Endothelial cell of umbilical vein (primary cell): ENCODE results near the gene SETBP1.

Experiments
- EZH2 ChIP-seq: IDR thresholded peaks from 2 replicates; pipeline ENCODE4 v1.6.1; 2012; ENCODE audit warnings: borderline replicate concordance, low read depth, mild to moderate bottlenecking, moderate library complexity, low read length, inconsistent platforms; ENCODE audit not compliant: severe bottlenecking
- JUN ChIP-seq: IDR thresholded peaks from 2 replicates; pipeline ENCODE4 v1.6.1; 2011; ENCODE audit warnings: borderline replicate concordance, low read depth; ENCODE audit not compliant: insufficient read length, insufficient read depth
- POLR2A ChIP-seq: IDR thresholded peaks from 2 replicates; pipeline ENCODE4 v1.6.1; 2012; ENCODE audit warnings: low read depth, mild to moderate bottlenecking, control low read depth, low read length
- POLR2AphosphoS5 ChIP-seq: IDR thresholded peaks from 2 replicates; pipeline ENCODE4 v1.6.1; 2012; ENCODE audit warnings: low read depth, mild to moderate bottlenecking, control low read depth, low read length, moderate library complexity; ENCODE audit not compliant: insufficient read depth
- TF ChIP-seq, protein P1 (sequence below), 2 donors: IDR thresholded peaks; 1 replicate in 1 of 2; 2 replicates in 1 of 2; pipeline ENCODE4 v1.5.1; 2011; ENCODE audit warnings: low read length in 2 of 2, mild to moderate bottlenecking in 2 of 2, moderate library complexity in 2 of 2, control low read depth in 1 of 2, inconsistent platforms in 1 of 2, low read depth in 1 of 2; ENCODE audit not compliant: insufficient read depth in 1 of 2; ENCODE audit errors: extremely low read depth in 1 of 2
- TF ChIP-seq, protein P2 (sequence below): IDR thresholded peaks from 2 replicates; pipeline ENCODE4 v1.6.1; 2011; ENCODE audit not compliant: insufficient read depth, insufficient read length

DNA sequence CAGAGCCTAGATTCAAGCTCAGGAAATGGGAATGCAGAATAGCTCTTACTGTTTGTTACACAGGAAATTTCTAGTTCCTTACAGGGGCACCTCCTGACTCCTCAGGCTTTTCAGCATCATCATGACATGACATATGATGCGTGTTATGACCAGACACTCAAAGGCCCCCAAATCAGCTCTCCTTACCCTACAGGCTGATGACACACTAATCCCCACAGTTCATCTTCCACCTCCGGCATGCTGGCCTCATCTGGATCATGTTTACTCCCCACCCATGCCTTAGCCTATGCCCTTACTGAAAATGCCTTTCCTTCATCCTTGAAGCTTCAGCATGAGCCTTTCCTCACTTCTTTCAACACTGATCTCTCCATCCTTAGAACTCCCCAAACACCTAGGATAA lies 356.9 kb downstream of the SETBP1 start:
- TF ChIP-seq, protein P1, sequence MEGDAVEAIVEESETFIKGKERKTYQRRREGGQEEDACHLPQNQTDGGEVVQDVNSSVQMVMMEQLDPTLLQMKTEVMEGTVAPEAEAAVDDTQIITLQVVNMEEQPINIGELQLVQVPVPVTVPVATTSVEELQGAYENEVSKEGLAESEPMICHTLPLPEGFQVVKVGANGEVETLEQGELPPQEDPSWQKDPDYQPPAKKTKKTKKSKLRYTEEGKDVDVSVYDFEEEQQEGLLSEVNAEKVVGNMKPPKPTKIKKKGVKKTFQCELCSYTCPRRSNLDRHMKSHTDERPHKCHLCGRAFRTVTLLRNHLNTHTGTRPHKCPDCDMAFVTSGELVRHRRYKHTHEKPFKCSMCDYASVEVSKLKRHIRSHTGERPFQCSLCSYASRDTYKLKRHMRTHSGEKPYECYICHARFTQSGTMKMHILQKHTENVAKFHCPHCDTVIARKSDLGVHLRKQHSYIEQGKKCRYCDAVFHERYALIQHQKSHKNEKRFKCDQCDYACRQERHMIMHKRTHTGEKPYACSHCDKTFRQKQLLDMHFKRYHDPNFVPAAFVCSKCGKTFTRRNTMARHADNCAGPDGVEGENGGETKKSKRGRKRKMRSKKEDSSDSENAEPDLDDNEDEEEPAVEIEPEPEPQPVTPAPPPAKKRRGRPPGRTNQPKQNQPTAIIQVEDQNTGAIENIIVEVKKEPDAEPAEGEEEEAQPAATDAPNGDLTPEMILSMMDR (IDR thresholded peaks at IDR 0.05; ENCODE audit: extremely low read depth in 1 of 2, insufficient read depth in 1 of 2, low read depth in 1 of 2, low read length in 2 of 2): no peak
- TF ChIP-seq EZH2 (no peak), POLR2A (no peak), POLR2AphosphoS5 (no peak), JUN (no peak)
- TF ChIP-seq, protein P2, sequence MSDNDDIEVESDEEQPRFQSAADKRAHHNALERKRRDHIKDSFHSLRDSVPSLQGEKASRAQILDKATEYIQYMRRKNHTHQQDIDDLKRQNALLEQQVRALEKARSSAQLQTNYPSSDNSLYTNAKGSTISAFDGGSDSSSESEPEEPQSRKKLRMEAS: no peak
